Activated CD4-positive, alpha-beta memory T cell treated with anti-CD3 and anti-CD28 coated beads for 36 hours (primary cell): ENCODE measurements around the gene PRAMEF5. TPM values are rescaled to one million over a fixed set of nuclear protein-coding genes. Genes with fewer than 3 reads are reported as not detected.
"Not testable (repeated sequence)": the region's sequence is repeated elsewhere in the genome, so short reads cannot be mapped to it uniquely, and the experiment has no call there.

Experiments used
- CTCF ChIA-PET: fragments of 350-600 bp; sonication (Branson Sonifier 250); formaldehyde crosslinking; loops from one replicate; lab custom pipeline; 2021; ENCODE audit warnings: antibody characterized with exemption, inconsistent platforms; lab: Charles Lee
- POLR2A ChIA-PET: fragments of 350-600 bp; sonication (Branson Sonifier 250); formaldehyde crosslinking; loops from one replicate; lab custom pipeline; 2021; ENCODE audit warnings: antibody characterized with exemption; lab: Charles Lee
- DNase-seq: peaks from one replicate; pipeline ENCODE4 v3.0.0-alpha.2; 2020
- H3K27ac Mint-ChIP-seq: one replicate; pipeline ENCODE4 v1.8.0; 2021; ENCODE audit warnings: mixed read lengths
- H3K27me3 Mint-ChIP-seq: one replicate; pipeline ENCODE4 v1.8.0; 2021; ENCODE audit warnings: mixed read lengths
- H3K36me3 Mint-ChIP-seq: one replicate; pipeline ENCODE4 v1.8.0; 2021; ENCODE audit warnings: mixed read lengths
- H3K4me1 Mint-ChIP-seq: one replicate; pipeline ENCODE4 v1.8.0; 2021; ENCODE audit warnings: low read depth, mixed read lengths
- H3K4me3 Mint-ChIP-seq: one replicate; pipeline ENCODE4 v1.8.0; 2021; ENCODE audit warnings: mild to moderate bottlenecking, mixed read lengths
- H3K9me3 Mint-ChIP-seq: one replicate; pipeline ENCODE4 v1.8.0; 2021; ENCODE audit warnings: mixed read lengths
- intact Hi-C: fragments of 100-400 bp; cut with micrococcal nuclease; formaldehyde crosslinking; loops from one replicate; pipeline ENCODE4 v1.15.1; 2023
- total RNA-seq, 2 experiments: library from RNA; stranded (reverse); gene quantifications; one replicate each; pipeline ENCODE4 v1.2.3, GENCODE V29; 2021

The PRAMEF5 gene
- total RNA-seq, 2 experiments from 2014 or later: not detected

- H3K9me3 Mint-ChIP-seq, intact Hi-C loops, CTCF ChIA-PET, H3K27ac Mint-ChIP-seq, POLR2A ChIA-PET, DNase-seq, H3K4me1 Mint-ChIP-seq, H3K27me3 Mint-ChIP-seq, H3K4me3 Mint-ChIP-seq, H3K36me3 Mint-ChIP-seq: not testable (repeated sequence)
Measured at GRCh38 chr1:13297216-13297931, 43.4 kb downstream of the PRAMEF5 start.

- H3K9me3 Mint-ChIP-seq, DNase-seq, CTCF ChIA-PET, H3K4me3 Mint-ChIP-seq, H3K36me3 Mint-ChIP-seq, H3K27me3 Mint-ChIP-seq, POLR2A ChIA-PET, intact Hi-C loops, H3K4me1 Mint-ChIP-seq, H3K27ac Mint-ChIP-seq: not testable (repeated sequence)
Measured at GRCh38 chr1:13298699-13299098, 44.7 kb downstream of the PRAMEF5 start.

- H3K27me3 Mint-ChIP-seq, H3K9me3 Mint-ChIP-seq, POLR2A ChIA-PET, H3K36me3 Mint-ChIP-seq, DNase-seq, H3K27ac Mint-ChIP-seq, CTCF ChIA-PET, intact Hi-C loops, H3K4me3 Mint-ChIP-seq, H3K4me1 Mint-ChIP-seq: not testable (repeated sequence)
Measured at GRCh38 chr1:13302197-13302596, 48.2 kb downstream of the PRAMEF5 start.

- H3K4me3 Mint-ChIP-seq, POLR2A ChIA-PET, CTCF ChIA-PET, H3K9me3 Mint-ChIP-seq, intact Hi-C loops, DNase-seq, H3K27ac Mint-ChIP-seq, H3K36me3 Mint-ChIP-seq, H3K27me3 Mint-ChIP-seq, H3K4me1 Mint-ChIP-seq: not testable (repeated sequence)
Measured at GRCh38 chr1:13303239-13303638, 49.2 kb downstream of the PRAMEF5 start, which contains the start of gene PRAMEF33. TSS of gene PRAMEF33 (plus strand) at chr1:13303539. CDS start at chr1:13305955, 2,416 bp downstream.

Other genes with a start within 250 kb of the PRAMEF5 start
- not detected for gene PRAMEF27, start 197.6 kb upstream of the PRAMEF5 start, total RNA-seq
- not detected for gene HNRNPCL3, start 193.4 kb upstream of the PRAMEF5 start, total RNA-seq
- not detected for gene PRAMEF25, start 183.4 kb upstream of the PRAMEF5 start, total RNA-seq
- not detected for gene HNRNPCL2, start 137.3 kb upstream of the PRAMEF5 start, total RNA-seq
- gene PRAMEF26, start 98.2 kb upstream of the PRAMEF5 start, total RNA-seq: not detected
- not detected for gene HNRNPCL4, start 88.6 kb upstream of the PRAMEF5 start, total RNA-seq
- not detected for gene PRAMEF9, start 82.3 kb upstream of the PRAMEF5 start, total RNA-seq
- gene PRAMEF13, start 52.8 kb upstream of the PRAMEF5 start, total RNA-seq: not detected
- not detected for gene PRAMEF18, start 28.0 kb upstream of the PRAMEF5 start, total RNA-seq
- not detected for gene PRAMEF8, start 30.9 kb downstream of the PRAMEF5 start, total RNA-seq
- not detected for gene PRAMEF33, start 49.3 kb downstream of the PRAMEF5 start, total RNA-seq
- gene PRAMEF15, start 61.4 kb downstream of the PRAMEF5 start, total RNA-seq: not detected
- gene PRAMEF14, start 92.9 kb downstream of the PRAMEF5 start, total RNA-seq: not detected
- gene PRAMEF19, start 117.7 kb downstream of the PRAMEF5 start, total RNA-seq: not detected
- not detected for gene PRAMEF17, start 135.4 kb downstream of the PRAMEF5 start, total RNA-seq
- not detected for gene PRAMEF20, start 156.3 kb downstream of the PRAMEF5 start, total RNA-seq